ENCODE results near the gene RASAL2. TPM values are rescaled to one million over a fixed set of nuclear protein-coding genes. Genes with fewer than 3 reads are reported as not detected.

RASAL2 gene
- total and polyA plus RNA-seq, 2 donors (not counting 1 experiment from before 2014, with no cell fraction given): 11.9 to 21.8 TPM

GRCh38 chr1:178485541-178485981 is 391.7 kb downstream of the RASAL2 start:
- no peak overlapping the region for H3K9ac ChIP-seq (ENCODE audit: insufficient read depth, low read length)
- H3K79me2 ChIP-seq (ENCODE audit: control insufficient read depth, insufficient read depth, low read length): no peaks in the 10 kb centered on the region
- H3K36me3 ChIP-seq (ENCODE audit: control insufficient read depth, insufficient read depth, low read length): no peaks in the 10 kb centered on the region
- no peaks in the 10 kb centered on the region for H3K27me3 ChIP-seq (ENCODE audit: control insufficient read depth, insufficient read depth, low read length)
- H3K9me3 ChIP-seq (ENCODE audit: control insufficient read depth, insufficient read depth, low read depth, low read length): no peaks in the 10 kb centered on the region
- no peak overlapping the region for H3K4me2 ChIP-seq (ENCODE audit: extremely low read depth, insufficient read depth, low read length)
- no peak overlapping the region for H3K27ac ChIP-seq (ENCODE audit: insufficient read depth, low read length)
- H2AFZ ChIP-seq (ENCODE audit: low read length): no peak overlapping the region
- no peaks in the 10 kb centered on the region for H4K20me1 ChIP-seq (ENCODE audit: control insufficient read depth, extremely low read depth, insufficient read depth, low read length)
- H3K4me1 ChIP-seq (ENCODE audit: control insufficient read depth, extremely low read depth, insufficient read depth, low read length): peaks cover 5% of the 10 kb centered on the region
- H3K4me3 ChIP-seq (replicated peaks in 1 of 4; ENCODE audit: control extremely low read depth in 1 of 4, insufficient read depth in 1 of 4, low read depth in 3 of 4, low read length in 4 of 4): no peak overlapping the region
- peak in 1 of 2 donors; percentile 3 for DNase-seq (ENCODE audit: low read depth in 2 of 2)
- TF ChIP-seq EZH2 (IDR thresholded peaks at IDR 0.05; ENCODE audit: low read length, missing control alignments): no peak
- TF ChIP-seq CTCF (conservative IDR thresholded peaks at IDR 0.05 in 1 of 2, IDR thresholded peaks at IDR 0.05 in 1 of 2; ENCODE audit: low read depth in 1 of 2, low read length in 2 of 2): no peak

- no peak overlapping the region for H3K4me2 ChIP-seq (ENCODE audit: extremely low read depth, insufficient read depth, low read length)
- no peaks in the 10 kb centered on the region for H3K9me3 ChIP-seq (ENCODE audit: control insufficient read depth, insufficient read depth, low read depth, low read length)
- TF ChIP-seq EZH2 (IDR thresholded peaks at IDR 0.05; ENCODE audit: low read length, missing control alignments) (no peak), CTCF (conservative IDR thresholded peaks at IDR 0.05 in 1 of 2, IDR thresholded peaks at IDR 0.05 in 1 of 2; ENCODE audit: low read depth in 1 of 2, low read length in 2 of 2) (no peak)
- no peak overlapping the region for H2AFZ ChIP-seq (ENCODE audit: low read length)
- H3K4me3 ChIP-seq (replicated peaks in 1 of 4; ENCODE audit: control extremely low read depth in 1 of 4, insufficient read depth in 1 of 4, low read depth in 3 of 4, low read length in 4 of 4): peak overlapping the region in 1 of 4 experiments; percentile 4
- peaks cover 5% of the 10 kb centered on the region for H3K4me1 ChIP-seq (ENCODE audit: control insufficient read depth, extremely low read depth, insufficient read depth, low read length)
- no peaks in the 10 kb centered on the region for H3K36me3 ChIP-seq (ENCODE audit: control insufficient read depth, insufficient read depth, low read length)
- no peak overlapping the region for H3K27ac ChIP-seq (ENCODE audit: insufficient read depth, low read length)
- no peaks in the 10 kb centered on the region for H3K79me2 ChIP-seq (ENCODE audit: control insufficient read depth, insufficient read depth, low read length)
- no peaks in the 10 kb centered on the region for H4K20me1 ChIP-seq (ENCODE audit: control insufficient read depth, extremely low read depth, insufficient read depth, low read length)
- H3K9ac ChIP-seq (ENCODE audit: insufficient read depth, low read length): no peak overlapping the region
- DNase-seq (ENCODE audit: low read depth in 2 of 2): peak in 1 of 2 donors; percentile 9
- H3K27me3 ChIP-seq (ENCODE audit: control insufficient read depth, insufficient read depth, low read length): no peaks in the 10 kb centered on the region
Observed at GRCh38 chr1:178486100-178487069, 392.5 kb downstream of the RASAL2 start.

- Histone ChIP-seq H3K4me2 (ENCODE audit: extremely low read depth, insufficient read depth, low read length) (no peak overlapping the region), H3K4me3 (replicated peaks in 1 of 4; ENCODE audit: control extremely low read depth in 1 of 4, insufficient read depth in 1 of 4, low read depth in 3 of 4, low read length in 4 of 4) (peak overlapping the region in 1 of 4 experiments; percentile 4), H3K9ac (ENCODE audit: insufficient read depth, low read length) (no peak overlapping the region), H3K79me2 (ENCODE audit: control insufficient read depth, insufficient read depth, low read length) (no peaks in the 10 kb centered on the region), H3K9me3 (ENCODE audit: control insufficient read depth, insufficient read depth, low read depth, low read length) (no peaks in the 10 kb centered on the region), H3K27ac (ENCODE audit: insufficient read depth, low read length) (no peak overlapping the region), H2AFZ (ENCODE audit: low read length) (no peak overlapping the region), H4K20me1 (ENCODE audit: control insufficient read depth, extremely low read depth, insufficient read depth, low read length) (no peaks in the 10 kb centered on the region), H3K27me3 (ENCODE audit: control insufficient read depth, insufficient read depth, low read length) (no peaks in the 10 kb centered on the region), H3K36me3 (ENCODE audit: control insufficient read depth, insufficient read depth, low read length) (no peaks in the 10 kb centered on the region), H3K4me1 (ENCODE audit: control insufficient read depth, extremely low read depth, insufficient read depth, low read length) (peaks cover 5% of the 10 kb centered on the region)
- no peak for TF ChIP-seq CTCF (conservative IDR thresholded peaks at IDR 0.05 in 1 of 2, IDR thresholded peaks at IDR 0.05 in 1 of 2; ENCODE audit: low read depth in 1 of 2, low read length in 2 of 2)
- TF ChIP-seq EZH2 (IDR thresholded peaks at IDR 0.05; ENCODE audit: low read length, missing control alignments): no peak
- no peak for DNase-seq (ENCODE audit: low read depth in 2 of 2)
Observed at GRCh38 chr1:178487070-178487615, 393.2 kb downstream of the RASAL2 start.
